Body of pancreas (tissue), 4 donors: ENCODE measurements around the gene ACSL3.

Source experiments
- CTCF ChIP-seq, 7 experiments: fragments of 450-650 bp in 4 of 7; fragments of 200-600 bp in 3 of 7; sonication (generic) in 3 of 7; IDR thresholded peaks; one replicate each; pipeline ENCODE4 v1.5.1; 2016 to 2019; ENCODE audit warnings: antibody characterized with exemption in 7 of 7
- POLR2A ChIP-seq, 3 donors: fragments of 450-650 bp; IDR thresholded peaks; one replicate each; pipeline ENCODE4 v1.6.1; 2016; ENCODE audit warnings: antibody characterized with exemption in 3 of 3, mild to moderate bottlenecking in 2 of 3

DNA sequence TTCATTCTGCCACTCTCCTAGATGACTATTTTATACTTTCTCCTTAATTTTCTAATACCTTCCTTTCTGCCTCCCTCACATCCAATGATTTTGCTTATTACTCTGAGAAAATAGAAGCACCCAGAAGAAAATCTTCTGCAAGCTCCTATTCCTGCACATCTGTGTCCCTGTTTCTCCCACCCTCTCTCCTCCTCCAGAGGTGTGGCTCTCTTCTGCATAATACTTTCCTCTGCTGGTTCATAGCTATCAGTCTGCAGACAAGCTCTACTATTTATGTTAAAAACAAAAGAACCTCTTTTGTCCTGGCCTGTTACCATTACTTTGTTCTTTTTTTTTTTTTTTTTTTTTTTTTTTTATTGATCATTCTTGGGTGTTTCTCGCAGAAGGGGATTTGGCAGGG, 34.3 kb downstream of the ACSL3 start:
- TF ChIP-seq CTCF (IDR thresholded peaks at IDR 0.05) (no peak), POLR2A (IDR thresholded peaks at IDR 0.05) (no peak)
